Stimulated activated CD8-positive, alpha-beta memory T cell treated with anti-CD3 and anti-CD28 coated beads, Interleukin-4, amount 100 ng/mL, for 4 hours (primary cell): Measurements from ENCODE around the gene VPS13D.

Source experiments
- DNase-seq, 2 donors: peaks; one replicate each; pipeline ENCODE4 v3.0.0-alpha.2; 2020; ENCODE audit warnings: low read depth in 2 of 2, low spot score in 1 of 2

VPS13D gene

DNA sequence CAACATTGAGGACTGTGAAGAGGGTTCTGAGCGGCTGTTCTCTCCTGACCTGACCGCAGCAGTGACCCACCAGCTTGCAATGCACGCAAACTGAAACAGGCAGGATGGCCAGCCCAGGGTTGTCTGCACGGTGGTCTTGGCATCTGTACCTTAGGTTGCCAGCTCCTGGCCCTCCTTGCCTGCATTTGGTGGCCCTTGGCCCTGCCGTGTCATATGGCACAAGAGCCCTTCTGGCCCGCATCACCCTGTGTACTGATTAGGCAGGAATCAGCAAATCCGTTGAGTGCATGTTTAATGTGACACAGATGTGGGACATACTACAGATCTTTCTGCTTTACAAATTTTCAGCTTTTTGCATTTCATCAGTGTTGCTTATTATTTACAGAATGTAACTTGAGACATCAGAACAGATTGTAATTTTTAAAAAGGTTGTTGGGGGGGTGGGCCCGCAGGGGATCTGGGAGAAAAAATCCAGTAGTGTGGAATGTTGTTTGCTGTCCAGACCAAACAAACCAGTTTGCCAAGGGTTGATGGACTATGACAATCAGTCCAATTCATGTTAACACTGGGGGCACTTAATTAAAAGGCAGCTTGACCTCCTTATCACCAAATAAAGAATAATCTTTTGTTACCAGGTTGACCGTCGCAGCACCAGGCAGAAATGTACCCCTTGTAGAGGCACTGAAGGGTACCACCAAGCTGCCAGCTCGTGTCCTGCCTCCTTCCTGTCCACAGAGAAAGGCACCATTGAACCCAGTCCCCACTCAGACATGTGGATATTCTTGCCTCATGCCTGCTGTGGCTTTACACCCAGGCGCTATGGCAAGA lies 255.6 kb downstream of the VPS13D start:
- DNase-seq: no peak

GRCh38 chr1:12486059-12486341 lies 256.2 kb downstream of the VPS13D start:
- no peak for DNase-seq

DNA sequence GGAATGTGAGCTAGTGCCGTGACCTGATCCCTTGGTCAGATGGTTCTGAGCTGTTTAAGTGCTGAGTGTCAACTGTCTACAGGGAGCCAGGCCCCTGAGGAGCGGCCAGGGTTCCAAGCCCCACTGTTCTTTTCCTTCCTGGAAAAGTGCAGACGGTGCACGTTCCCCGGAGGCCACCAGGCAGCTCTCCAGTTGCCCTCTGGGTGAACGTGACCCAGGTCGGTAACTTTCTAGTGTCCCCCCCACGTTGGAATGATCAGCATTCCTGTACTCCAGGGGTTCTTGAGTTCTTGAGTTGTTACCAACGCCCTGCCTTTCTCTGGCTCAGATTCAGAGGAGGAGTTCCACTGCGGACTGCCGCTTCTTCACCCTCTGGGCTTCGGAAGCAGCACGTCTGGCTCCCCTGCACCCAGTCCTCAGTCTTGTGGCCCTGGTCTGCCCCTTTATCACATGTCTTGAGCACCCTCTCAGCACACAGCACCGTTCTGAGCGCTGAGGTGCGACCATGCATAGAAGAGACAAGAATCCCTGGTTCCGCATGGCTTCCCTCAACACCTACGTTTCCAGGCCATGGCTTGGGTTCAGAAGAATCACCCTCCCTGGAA lies 256.7 kb downstream of the VPS13D start:
- DNase-seq: no peak

- DNase-seq: no peak
Measured at GRCh38 chr1:12487520-12487919, 257.7 kb downstream of the VPS13D start.

- no peak for DNase-seq
Measured at GRCh38 chr1:12488666-12489354, 259.0 kb downstream of the VPS13D start.

DNA sequence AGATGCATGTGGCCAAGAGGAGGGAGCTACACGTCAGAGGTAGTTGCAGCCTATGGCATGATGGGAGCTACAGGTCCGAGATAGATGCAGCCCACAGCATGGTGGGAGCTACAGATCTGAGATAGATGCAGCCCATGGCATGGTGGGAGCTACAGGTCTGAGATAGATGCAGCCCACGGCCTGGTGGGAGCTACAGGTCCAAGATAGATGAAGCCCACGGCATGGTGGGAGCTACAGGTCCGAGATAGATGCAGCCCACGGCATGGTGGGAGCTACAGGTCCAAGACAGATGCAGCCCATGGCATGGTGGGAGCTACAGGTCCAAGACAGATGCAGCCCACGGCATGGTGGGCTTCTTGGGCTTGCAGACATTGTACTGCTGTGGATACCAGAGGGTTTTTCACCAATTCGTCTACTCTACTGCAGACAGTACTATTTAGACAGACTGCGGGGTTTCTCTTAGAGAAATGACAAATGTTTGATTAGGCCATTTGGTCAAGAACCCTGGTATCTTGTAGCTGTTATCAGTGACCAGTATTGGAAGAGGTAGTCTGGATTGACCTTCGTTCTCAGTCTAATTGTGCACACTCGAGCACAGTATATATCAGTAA lies 260.8 kb downstream of the VPS13D start:
- DNase-seq: no peak

DNA sequence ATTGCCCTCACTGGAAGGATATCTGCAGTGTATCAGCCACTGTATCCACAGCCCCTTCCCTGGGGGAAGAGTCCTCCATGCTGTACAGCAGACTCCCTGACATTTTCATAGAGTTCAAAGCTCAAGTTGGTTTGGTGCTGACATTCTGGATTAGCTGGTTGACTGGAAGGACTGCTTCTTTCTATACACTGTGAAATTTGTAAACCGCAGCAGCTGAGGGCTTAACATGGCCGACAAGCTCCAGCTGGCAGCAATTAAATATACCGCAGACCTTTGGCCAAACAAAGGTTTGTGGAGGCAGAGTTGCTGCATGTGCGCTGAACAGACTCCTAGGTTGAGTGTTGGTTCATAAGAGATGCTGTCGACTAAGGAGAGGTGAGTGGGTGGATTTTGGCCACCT lies 261.8 kb downstream of the VPS13D start:
- no peak for DNase-seq

DNA sequence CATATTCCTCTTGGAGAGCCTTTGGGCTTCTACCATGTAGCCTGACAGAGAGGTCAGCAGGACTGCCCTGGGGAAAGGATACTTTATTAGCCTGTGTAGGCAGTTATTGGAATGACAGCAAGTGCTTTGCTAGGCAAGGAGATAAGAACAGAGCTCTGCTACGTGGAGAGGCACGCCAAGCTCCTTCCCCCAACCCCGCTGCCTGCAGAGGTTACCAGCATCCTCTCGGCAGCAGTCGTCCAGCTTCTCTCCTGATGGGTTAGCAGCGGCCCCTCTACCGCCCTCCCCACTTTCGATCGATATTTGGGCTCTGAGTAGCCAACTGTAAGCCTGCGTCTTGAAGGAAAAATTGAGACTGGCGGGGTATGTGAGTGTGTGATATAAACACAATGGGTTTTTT lies 265.9 kb downstream of the VPS13D start:
- DNase-seq: no peak

- DNase-seq: no peak
Measured at GRCh38 chr1:12496154-12496961, 266.5 kb downstream of the VPS13D start.

DNA sequence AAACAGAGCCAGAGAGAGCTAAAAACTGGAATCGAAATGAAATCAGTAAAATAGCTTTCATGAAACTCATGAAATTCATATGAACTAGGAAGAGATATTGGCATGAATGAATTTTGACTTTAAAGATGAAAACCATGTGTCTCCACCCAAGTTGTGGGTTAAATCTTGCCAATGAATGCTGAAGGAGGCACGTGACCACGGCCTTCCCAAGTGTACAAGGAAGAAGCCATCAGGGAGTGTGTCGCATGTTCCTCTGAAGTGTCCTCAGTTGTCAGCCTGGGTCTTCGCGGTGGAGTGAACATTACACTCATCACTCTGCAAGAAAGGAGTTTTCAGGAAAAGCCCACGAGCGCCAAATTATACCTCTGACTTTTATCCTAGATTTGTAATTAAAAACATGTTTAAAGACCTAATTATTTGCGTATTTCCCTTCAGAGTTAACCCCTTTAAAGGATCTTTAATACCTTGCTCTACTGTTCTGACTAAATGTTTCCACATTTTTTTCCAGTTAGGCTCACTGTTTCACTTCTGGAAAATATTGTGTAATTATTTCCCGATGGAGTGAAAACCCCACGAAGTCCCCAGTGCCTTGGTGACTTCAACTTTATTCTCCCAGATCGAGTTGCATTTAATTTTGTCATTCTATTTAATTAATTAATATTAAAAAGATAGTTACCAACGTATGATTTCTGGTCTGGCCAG lies 269.9 kb downstream of the VPS13D start:
- no peak for DNase-seq

- DNase-seq: no peak
Measured at GRCh38 chr1:12501661-12502060, 271.8 kb downstream of the VPS13D start.

DNA sequence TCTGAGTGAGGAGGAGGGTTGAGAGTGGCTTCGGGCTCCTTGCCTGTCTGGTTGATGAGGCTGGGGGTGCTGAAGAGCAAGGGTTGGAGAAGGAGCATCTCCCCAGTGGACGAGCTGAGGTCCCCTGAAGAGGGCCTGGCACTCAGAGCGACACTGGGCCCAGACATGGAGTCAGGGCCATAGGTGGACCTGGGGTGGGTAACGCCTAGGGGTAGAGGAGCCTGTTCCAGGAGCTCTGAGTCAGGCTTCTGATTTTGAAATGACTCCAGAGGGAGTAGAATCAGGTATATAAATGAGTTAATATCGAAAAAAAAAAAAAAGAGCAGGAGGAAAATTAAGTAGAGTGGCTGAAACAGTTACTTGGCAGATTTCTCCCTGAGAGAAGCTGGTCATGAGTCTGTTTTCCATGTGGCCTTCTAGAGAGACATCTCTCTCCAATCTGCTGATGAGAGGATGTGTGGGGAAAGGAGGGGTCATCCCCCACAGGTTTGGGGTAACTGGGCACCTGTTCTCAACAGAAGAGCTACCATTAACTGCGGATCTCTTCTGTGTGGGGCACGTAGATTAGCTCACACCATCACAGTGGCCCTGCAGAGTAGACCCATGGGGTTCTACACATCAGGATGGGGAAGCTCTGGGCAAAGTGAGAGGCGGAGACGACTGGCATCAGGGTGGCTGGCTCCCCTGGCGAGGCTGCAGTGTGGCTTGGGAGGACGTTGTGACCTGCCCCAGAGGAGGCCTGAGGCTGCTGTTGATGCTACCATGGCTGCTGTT lies 272.7 kb downstream of the VPS13D start:
- no peak for DNase-seq

DNA sequence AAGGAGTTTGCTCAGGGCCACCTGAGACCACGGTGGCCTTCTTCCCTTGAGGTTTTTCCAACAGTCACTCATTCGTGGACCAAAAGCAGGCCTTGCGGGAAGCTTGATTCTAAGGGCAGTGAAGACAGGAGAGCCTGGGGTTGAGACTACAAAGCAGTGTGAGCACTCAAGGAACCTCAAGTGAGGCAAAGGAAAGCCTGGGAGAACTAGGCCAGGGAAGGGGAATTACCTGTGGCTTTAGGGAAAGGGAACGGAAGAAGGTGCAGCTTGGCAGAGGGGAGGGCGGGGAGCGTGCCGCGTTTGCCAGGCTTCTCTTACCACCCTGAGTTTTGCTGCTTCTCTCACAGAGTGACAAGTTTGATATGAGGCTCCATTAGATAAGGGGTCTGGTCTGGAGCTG lies 273.9 kb downstream of the VPS13D start:
- no peak for DNase-seq

GRCh38 chr1:12504601-12505000 lies 274.8 kb downstream of the VPS13D start:
- no peak for DNase-seq

DNA sequence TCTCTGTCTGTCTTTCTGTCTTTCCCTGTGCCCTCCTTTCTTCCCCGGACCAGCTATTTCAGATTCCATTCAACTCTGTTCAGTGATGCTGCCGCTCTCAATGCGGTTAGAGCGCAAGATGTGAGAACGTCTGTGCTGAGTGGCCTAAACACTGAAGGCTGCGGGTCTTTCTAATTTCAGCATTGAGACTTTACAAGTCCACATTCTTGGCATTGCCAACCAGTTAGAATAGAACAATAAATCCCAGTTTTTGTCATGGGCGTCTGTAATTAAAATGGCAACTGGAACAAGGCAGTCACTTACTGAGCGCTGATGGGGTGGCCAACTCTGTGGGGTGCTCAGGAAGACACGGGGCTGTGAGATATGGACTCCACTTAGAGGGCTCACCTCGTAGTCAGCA lies 275.4 kb downstream of the VPS13D start:
- DNase-seq: no peak

GRCh38 chr1:12505639-12506280 lies 275.9 kb downstream of the VPS13D start:
- no peak for DNase-seq

- DNase-seq: no peak
Measured at GRCh38 chr1:12506281-12507280, 276.8 kb downstream of the VPS13D start.

DNA sequence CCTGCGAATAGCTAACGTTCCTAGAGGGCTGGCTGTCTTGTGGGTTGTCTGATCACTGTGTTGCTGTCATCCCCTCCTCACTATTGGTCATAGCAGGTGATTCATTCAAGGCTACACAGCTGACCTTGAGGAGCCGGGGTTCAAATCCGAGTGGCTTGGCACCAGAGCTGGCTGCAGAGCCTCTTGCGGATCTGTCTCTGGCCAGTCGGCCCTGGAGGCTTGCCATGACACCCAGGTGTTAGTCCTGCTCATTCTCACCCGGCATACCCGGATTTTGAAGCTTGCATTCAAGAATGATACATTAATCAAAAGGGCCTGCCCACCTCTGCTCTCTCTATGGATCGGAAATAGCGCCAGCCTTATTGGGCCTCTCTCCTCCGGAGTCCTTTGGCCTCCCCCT lies 277.8 kb downstream of the VPS13D start:
- no peak for DNase-seq
